Endothelial cell (in vitro differentiated cells): Measurements from ENCODE around the gene MED23. TPM values are rescaled to one million over a fixed set of nuclear protein-coding genes. Genes with fewer than 3 reads are reported as not detected.

Experiments used
- DNase-seq: peaks from one replicate; pipeline ENCODE4 v3.0.0; 2021; ENCODE audit warnings: low spot score
- H3K27ac Mint-ChIP-seq: one replicate; pipeline ENCODE4 v1.8.0; 2021; ENCODE audit warnings: mixed read lengths, inconsistent platforms; ENCODE audit not compliant: unreplicated experiment
- H3K27me3 Mint-ChIP-seq: one replicate; pipeline ENCODE4 v1.8.0; 2021; ENCODE audit warnings: mild to moderate bottlenecking, moderate library complexity, mixed read lengths, inconsistent platforms; ENCODE audit not compliant: unreplicated experiment
- H3K36me3 Mint-ChIP-seq: one replicate; pipeline ENCODE4 v1.8.0; 2021; ENCODE audit warnings: mild to moderate bottlenecking, low read depth, mixed read lengths, inconsistent platforms; ENCODE audit not compliant: unreplicated experiment
- H3K4me1 Mint-ChIP-seq: one replicate; pipeline ENCODE4 v1.8.0; 2021; ENCODE audit warnings: mild to moderate bottlenecking, mixed read lengths, inconsistent platforms; ENCODE audit not compliant: unreplicated experiment
- H3K4me3 Mint-ChIP-seq: one replicate; pipeline ENCODE4 v1.8.0; 2021; ENCODE audit warnings: mild to moderate bottlenecking, mixed read lengths, inconsistent platforms; ENCODE audit not compliant: unreplicated experiment
- H3K9me3 Mint-ChIP-seq: one replicate; pipeline ENCODE4 v1.8.0; 2021; ENCODE audit warnings: mixed read lengths, inconsistent platforms; ENCODE audit not compliant: unreplicated experiment
- total RNA-seq: library from RNA; stranded (reverse); fragmentation: NEBNext Ultra II Directional; extraction: Animal tissue kit (Norgen Biotek cat#: 25700); gene quantifications from one replicate; pipeline ENCODE4 v1.2.1, GENCODE V29; 2021; ENCODE audit not compliant: unreplicated experiment
- TF ChIP-seq, protein P1 (sequence below): fragments of 200-600 bp; sonication (generic); IDR thresholded peaks from one replicate; pipeline ENCODE4 v1.5.0; 2021; ENCODE audit warnings: antibody characterized with exemption; ENCODE audit not compliant: unreplicated experiment

Gene MED23
- total RNA-seq, 1 donor from 2014 or later, result 32.1 TPM

- H3K27me3 Mint-ChIP-seq, result no peaks in the 10 kb centered on the region
- H3K4me3 Mint-ChIP-seq, result no peak overlapping the region
- no peaks in the 10 kb centered on the region for H3K4me1 Mint-ChIP-seq
- H3K36me3 Mint-ChIP-seq, result peaks cover 29% of the 10 kb centered on the region
- no peaks in the 10 kb centered on the region for H3K9me3 Mint-ChIP-seq
- TF ChIP-seq, protein P1, sequence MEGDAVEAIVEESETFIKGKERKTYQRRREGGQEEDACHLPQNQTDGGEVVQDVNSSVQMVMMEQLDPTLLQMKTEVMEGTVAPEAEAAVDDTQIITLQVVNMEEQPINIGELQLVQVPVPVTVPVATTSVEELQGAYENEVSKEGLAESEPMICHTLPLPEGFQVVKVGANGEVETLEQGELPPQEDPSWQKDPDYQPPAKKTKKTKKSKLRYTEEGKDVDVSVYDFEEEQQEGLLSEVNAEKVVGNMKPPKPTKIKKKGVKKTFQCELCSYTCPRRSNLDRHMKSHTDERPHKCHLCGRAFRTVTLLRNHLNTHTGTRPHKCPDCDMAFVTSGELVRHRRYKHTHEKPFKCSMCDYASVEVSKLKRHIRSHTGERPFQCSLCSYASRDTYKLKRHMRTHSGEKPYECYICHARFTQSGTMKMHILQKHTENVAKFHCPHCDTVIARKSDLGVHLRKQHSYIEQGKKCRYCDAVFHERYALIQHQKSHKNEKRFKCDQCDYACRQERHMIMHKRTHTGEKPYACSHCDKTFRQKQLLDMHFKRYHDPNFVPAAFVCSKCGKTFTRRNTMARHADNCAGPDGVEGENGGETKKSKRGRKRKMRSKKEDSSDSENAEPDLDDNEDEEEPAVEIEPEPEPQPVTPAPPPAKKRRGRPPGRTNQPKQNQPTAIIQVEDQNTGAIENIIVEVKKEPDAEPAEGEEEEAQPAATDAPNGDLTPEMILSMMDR, result no peak
- no peak for DNase-seq
- no peak overlapping the region for H3K27ac Mint-ChIP-seq
These were observed 30.6 kb downstream of the MED23 start for GRCh38 chr6:131597446-131597845.

DNA sequence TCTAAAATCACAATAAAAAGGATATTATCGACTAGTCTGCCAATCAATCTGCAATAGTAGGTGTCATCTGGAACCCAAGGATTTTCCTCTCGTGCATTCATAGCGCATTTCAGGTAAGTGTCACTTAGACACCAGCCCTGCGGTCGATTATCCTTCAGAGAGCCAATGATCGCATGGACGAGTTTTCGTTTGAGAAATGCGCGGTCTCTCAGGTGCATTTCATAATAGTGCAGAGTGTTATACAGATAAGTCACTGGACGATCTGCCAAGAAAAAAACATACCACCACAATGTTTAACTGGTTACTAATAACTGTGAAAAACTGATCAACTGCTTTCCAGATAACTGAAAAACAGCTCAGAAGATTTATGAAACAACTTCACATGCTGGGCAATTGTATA is 34.0 kb downstream of the MED23 start:
- Mint-ChIP-seq H3K27me3 (no peaks in the 10 kb centered on the region), H3K9me3 (no peaks in the 10 kb centered on the region), H3K27ac (no peak overlapping the region), H3K4me1 (no peaks in the 10 kb centered on the region), H3K4me3 (no peak overlapping the region), H3K36me3 (peaks cover 30% of the 10 kb centered on the region)
- TF ChIP-seq, protein P1, result no peak
- no peak for DNase-seq

- H3K27me3 Mint-ChIP-seq, result no peaks in the 10 kb centered on the region
- TF ChIP-seq, protein P1, result no peak
- H3K4me3 Mint-ChIP-seq, result no peak overlapping the region
- no peaks in the 10 kb centered on the region for H3K9me3 Mint-ChIP-seq
- no peaks in the 10 kb centered on the region for H3K4me1 Mint-ChIP-seq
- H3K36me3 Mint-ChIP-seq, result peaks cover 27% of the 10 kb centered on the region
- no peak for DNase-seq
- H3K27ac Mint-ChIP-seq, result no peak overlapping the region
These were observed 35.1 kb downstream of the MED23 start for GRCh38 chr6:131592935-131593334.

DNA sequence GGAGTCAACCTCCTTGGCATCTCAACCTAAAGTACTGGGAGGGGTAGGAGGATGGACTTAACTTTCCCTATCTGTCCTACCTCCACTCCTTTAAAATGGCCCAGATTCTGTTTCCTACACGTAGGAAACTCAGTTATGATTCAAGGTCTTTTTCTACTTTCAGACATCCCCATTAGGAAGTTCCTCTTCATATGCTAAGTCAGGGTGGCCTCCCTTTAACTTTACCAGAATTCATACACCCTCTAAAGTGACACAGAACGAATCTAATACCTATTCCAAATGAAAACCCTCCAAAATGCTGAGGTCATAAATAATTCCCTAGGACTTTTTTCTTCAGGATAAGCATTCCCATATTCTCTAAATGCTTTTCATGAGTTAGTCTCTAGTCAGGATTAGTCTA is 39.4 kb downstream of the MED23 start:
- H3K4me1 Mint-ChIP-seq, result no peaks in the 10 kb centered on the region

GRCh38 chr6:131587909-131588308 is 40.1 kb downstream of the MED23 start:
- no peaks in the 10 kb centered on the region for H3K27me3 Mint-ChIP-seq
- H3K36me3 Mint-ChIP-seq, result peaks cover 17% of the 10 kb centered on the region
- H3K9me3 Mint-ChIP-seq, result no peaks in the 10 kb centered on the region
- DNase-seq, result no peak
- TF ChIP-seq, protein P1, result no peak
- H3K4me3 Mint-ChIP-seq, result no peak overlapping the region
- H3K27ac Mint-ChIP-seq, result no peak overlapping the region
- H3K4me1 Mint-ChIP-seq, result no peaks in the 10 kb centered on the region

More for the DNA sequence above, 39.4 kb downstream of the MED23 start:
- no peak for DNase-seq
- Mint-ChIP-seq H3K4me3 (no peak overlapping the region), H3K36me3 (peaks cover 19% of the 10 kb centered on the region), H3K9me3 (no peaks in the 10 kb centered on the region), H3K27ac (no peak overlapping the region), H3K27me3 (no peaks in the 10 kb centered on the region)
- TF ChIP-seq, protein P1, result no peak
